Endothelial cell of umbilical vein (primary cell): Measurements from ENCODE around the gene PRDM16. TPM values are rescaled to one million over a fixed set of nuclear protein-coding genes. Genes with fewer than 3 reads are reported as not detected.

Experiments
- BruUV-seq: library from RNA; stranded (reverse); fragments of 400-500 nt; replicated peaks from 2 replicates; lab custom pipeline; 2021; lab: Mats Ljungman, UMichigan
- CTCF ChIA-PET: fragments of 300-600, 350-600 bp; sonication (Branson Sonifier 250); formaldehyde crosslinking; loops from one replicate; lab custom pipeline; 2021; ENCODE audit warnings: antibody characterized with exemption, inconsistent platforms; lab: Charles Lee
- POLR2A ChIA-PET: fragments of 300-600, 350-600 bp; sonication (Branson Sonifier 250); formaldehyde crosslinking; loops from one replicate; lab custom pipeline; 2021; ENCODE audit warnings: antibody characterized with exemption, inconsistent platforms; lab: Charles Lee
- DNase-seq: peaks from one replicate; pipeline ENCODE4 v3.0.0-alpha.2; 2011; ENCODE audit warnings: low read depth, low spot score
- FAIRE-seq: peaks from 2 replicates; lab custom pipeline; 2011; peaks lifted over from hg19 to GRCh38; lab: Jason Lieb, UNC
- H2AFZ ChIP-seq: 2 replicates; pipeline ENCODE4 v1.6.0; 2012; ENCODE audit warnings: low read depth, low read length, control low read depth, inconsistent platforms
- H3K27ac ChIP-seq: 2 replicates; pipeline ENCODE4 v1.5.1; 2011; ENCODE audit warnings: low read depth, mild to moderate bottlenecking, control low read depth, low read length, moderate library complexity; ENCODE audit not compliant: insufficient read depth
- H3K27me3 ChIP-seq, 2 experiments: 2 replicates each; pipeline versions ENCODE4 v1.6.0 to v1.6.1; 2011; ENCODE audit warnings: low read length in 2 of 2, mixed read lengths in 1 of 2; ENCODE audit not compliant: control insufficient read depth in 2 of 2, insufficient read depth in 2 of 2
- H3K36me3 ChIP-seq, 2 experiments: 2 replicates in 1 of 2; 3 replicates in 1 of 2; pipeline ENCODE4 v1.5.1; 2011; ENCODE audit warnings: low read length in 2 of 2, mild to moderate bottlenecking in 1 of 2, moderate library complexity in 1 of 2; ENCODE audit not compliant: control insufficient read depth in 2 of 2, insufficient read depth in 2 of 2; ENCODE audit errors: extremely low read depth in 1 of 2
- H3K4me1 ChIP-seq: 3 replicates; pipeline ENCODE4 v1.5.1; 2011; ENCODE audit warnings: mild to moderate bottlenecking, low read length; ENCODE audit not compliant: control insufficient read depth, insufficient read depth; ENCODE audit errors: extremely low read depth
- H3K4me2 ChIP-seq: 2 replicates; pipeline ENCODE4 v1.6.1; 2011; ENCODE audit warnings: low read length, control low read depth, mixed read lengths; ENCODE audit not compliant: insufficient read depth
- H3K4me3 ChIP-seq, 3 experiments: fragments of 200-600 bp in 1 of 3; sonication (generic), shearing (Covaris generic) in 1 of 3; replicated peaks in 1 of 3; 2 replicates each; pipeline ENCODE4 v1.5.1; 2011 to 2016; ENCODE audit warnings: control low read depth in 3 of 3, low read length in 3 of 3, mild to moderate bottlenecking in 2 of 3, inconsistent platforms in 1 of 3, low read depth in 1 of 3, moderate library complexity in 1 of 3; ENCODE audit not compliant: insufficient read depth in 1 of 3
- H3K79me2 ChIP-seq: 2 replicates; pipeline ENCODE4 v1.6.0; 2012; ENCODE audit warnings: low read length, inconsistent platforms; ENCODE audit not compliant: control insufficient read depth, insufficient read depth
- H3K9ac ChIP-seq: replicated peaks from 2 replicates; pipeline ENCODE3; 2011; ENCODE audit warnings: low read length, control low read depth; ENCODE audit not compliant: insufficient read depth; ENCODE audit errors: extremely low read depth
- H3K9me1 ChIP-seq: replicated peaks from 3 replicates; pipeline ENCODE4 v1.6.0; 2011; ENCODE audit warnings: mild to moderate bottlenecking, low read length; ENCODE audit not compliant: control insufficient read depth, insufficient read depth; ENCODE audit errors: extremely low read depth
- H3K9me3 ChIP-seq: replicated peaks from 2 replicates; pipeline ENCODE4 v1.5.1; 2012; ENCODE audit warnings: low read length, inconsistent platforms; ENCODE audit not compliant: control insufficient read depth, insufficient read depth
- H4K20me1 ChIP-seq: replicated peaks from 2 replicates; pipeline ENCODE3; 2011; ENCODE audit warnings: mild to moderate bottlenecking, low read length; ENCODE audit not compliant: control insufficient read depth, insufficient read depth; ENCODE audit errors: extremely low read depth
- CTCF ChIP-seq, 2 donors: IDR thresholded peaks; 1 replicate in 1 of 2; 2 replicates in 1 of 2; pipeline ENCODE4 v1.5.1; 2011; ENCODE audit warnings: low read length in 2 of 2, mild to moderate bottlenecking in 2 of 2, moderate library complexity in 2 of 2, control low read depth in 1 of 2, inconsistent platforms in 1 of 2, low read depth in 1 of 2; ENCODE audit not compliant: insufficient read depth in 1 of 2; ENCODE audit errors: extremely low read depth in 1 of 2
- EZH2 ChIP-seq: IDR thresholded peaks from 2 replicates; pipeline ENCODE4 v1.6.1; 2012; ENCODE audit warnings: borderline replicate concordance, low read depth, mild to moderate bottlenecking, moderate library complexity, low read length, inconsistent platforms; ENCODE audit not compliant: severe bottlenecking
- FOS ChIP-seq: IDR thresholded peaks from 2 replicates; pipeline ENCODE4 v1.6.1; 2011; ENCODE audit warnings: mild to moderate bottlenecking, low read length, moderate library complexity, borderline replicate concordance; ENCODE audit not compliant: insufficient read depth
- GATA2 ChIP-seq: IDR thresholded peaks from 2 replicates; pipeline ENCODE4 v1.7.0; 2011; ENCODE audit warnings: low read depth, mild to moderate bottlenecking, moderate library complexity, mixed read lengths, low read length; ENCODE audit not compliant: insufficient read length, insufficient read depth
- JUN ChIP-seq: IDR thresholded peaks from 2 replicates; pipeline ENCODE4 v1.6.1; 2011; ENCODE audit warnings: borderline replicate concordance, low read depth; ENCODE audit not compliant: insufficient read length, insufficient read depth
- MAX ChIP-seq: IDR thresholded peaks from 2 replicates; pipeline ENCODE4 v1.6.1; 2011; ENCODE audit not compliant: insufficient read depth, insufficient read length
- MYC ChIP-seq: IDR thresholded peaks from one replicate; pipeline ENCODE4 v1.6.1; 2011; ENCODE audit warnings: mild to moderate bottlenecking, low read depth, low read length
- POLR2A ChIP-seq: IDR thresholded peaks from 2 replicates; pipeline ENCODE4 v1.6.1; 2012; ENCODE audit warnings: low read depth, mild to moderate bottlenecking, control low read depth, low read length
- POLR2AphosphoS5 ChIP-seq: IDR thresholded peaks from 2 replicates; pipeline ENCODE4 v1.6.1; 2012; ENCODE audit warnings: low read depth, mild to moderate bottlenecking, control low read depth, low read length, moderate library complexity; ENCODE audit not compliant: insufficient read depth
- dilution Hi-C: fragments of 300-500 bp; cut with MboI; formaldehyde crosslinking; loops from one replicate; pipeline ENCODE4 v1.15.0; 2019; ENCODE audit warnings: low sequenced_read_pairs; ENCODE audit not compliant: extremely low pct_ligation_motif_present
- intact Hi-C: fragments of 100-400 bp; cut with micrococcal nuclease; formaldehyde crosslinking; loops from one replicate; pipeline ENCODE4 v1.10.0; 2022
- polyA plus RNA-seq, 4 experiments: library from polyadenylated mRNA; depleted of rRNA in 3 of 4; stranded (reverse) in 3 of 4; unstranded in 1 of 4; fragments of >200 nt; gene quantifications; 2 replicates each; pipeline versions ENCODE4 v1.2.1 to v1.2.3, GENCODE V29; 2011 to 2012; ENCODE audit warnings: missing spikeins in 1 of 4
- total RNA-seq: library from RNA; stranded (reverse); gene quantifications from 2 replicates; pipeline ENCODE4 v1.2.3, GENCODE V29; 2021

Gene PRDM16
- total and polyA plus RNA-seq, 2 donors (not counting 3 experiments of a cell fraction or from before 2014, with no cell fraction given) = not detected

GRCh38 chr1:3412376-3412775, 343.4 kb downstream of the PRDM16 start:
- intact Hi-C loops = loop anchor here (10.0 kb wide), 1 partner anchor 768 kb away; no protein-coding TSS in a partner anchor
- BruUV-seq = no TSS peak
- CTCF ChIA-PET = no interaction called here

More at GRCh38 chr1:3412376-3412775, 343.4 kb downstream of the PRDM16 start:
- Histone ChIP-seq H3K4me2 (no peak overlapping the region), H3K36me3 (no peaks in the 10 kb centered on the region), H3K4me3 (no peak overlapping the region), H2AFZ (no peak overlapping the region), H3K9ac (no peak overlapping the region), H3K4me1 (no peaks in the 10 kb centered on the region), H3K27me3 (no peaks in the 10 kb centered on the region), H4K20me1 (no peaks in the 10 kb centered on the region), H3K27ac (no peak overlapping the region), H3K9me1 (no peaks in the 10 kb centered on the region), H3K9me3 (no peaks in the 10 kb centered on the region), H3K79me2 (no peaks in the 10 kb centered on the region)
- no peak for TF ChIP-seq GATA2
- TF ChIP-seq POLR2A = no peak
- no peak for TF ChIP-seq FOS
- TF ChIP-seq CTCF (IDR thresholded peaks at IDR 0.05; ENCODE audit: extremely low read depth in 1 of 2, insufficient read depth in 1 of 2, low read depth in 1 of 2, low read length in 2 of 2) = no peak
- no peak for TF ChIP-seq JUN
- no peak for TF ChIP-seq MYC
- no peak for TF ChIP-seq POLR2AphosphoS5
- no peak for TF ChIP-seq MAX
- TF ChIP-seq EZH2 = no peak
- DNase-seq (no peak), FAIRE-seq (no peak)
- dilution Hi-C loops = no loop called here
- POLR2A ChIA-PET = no interaction called here
